Right lobe of liver (tissue), 4 donors: Measurements from ENCODE around the gene SLC39A1.

Experiments used
- POLR2A ChIP-seq: fragments of 450-650 bp; IDR thresholded peaks from one replicate; pipeline ENCODE4 v1.6.1; 2017; ENCODE audit warnings: antibody characterized with exemption, mild to moderate bottlenecking
- TF ChIP-seq, protein P1 (sequence below), 4 donors: fragments of 200-600 bp in 3 of 4; fragments of 450-650 bp in 1 of 4; IDR thresholded peaks; one replicate each; pipeline versions ENCODE4 v1.5.1 to v1.8.0; 2016 to 2022; ENCODE audit warnings: antibody characterized with exemption in 4 of 4, mild to moderate bottlenecking in 2 of 4
- donor health status: DM: no; HTN: no; CAD: no.
- donor health status: DM: no; HTN: no; CAD: no.
- donor health status: DM: no; HTN: yes; CAD: no.

DNA sequence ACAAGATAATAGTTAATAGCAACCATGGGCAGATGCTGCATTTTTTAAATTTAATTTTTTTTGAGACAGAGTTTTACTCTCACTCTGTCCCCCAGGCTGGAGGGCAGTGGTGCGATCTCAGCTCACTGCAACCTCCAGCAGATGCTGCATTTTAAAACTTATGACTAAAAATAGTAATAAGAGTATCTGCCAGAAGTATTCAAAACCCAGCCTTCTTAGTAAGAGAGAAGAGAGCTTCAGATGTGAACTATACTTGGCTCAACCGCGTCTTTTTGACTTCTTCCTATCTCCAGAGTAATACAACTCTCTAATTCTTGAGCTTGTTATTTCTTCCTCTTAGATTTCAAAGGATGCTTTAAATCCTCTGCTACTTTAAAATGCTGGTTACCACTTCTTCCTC lies 31.9 kb upstream of the SLC39A1 start:
- TF ChIP-seq, protein P1, sequence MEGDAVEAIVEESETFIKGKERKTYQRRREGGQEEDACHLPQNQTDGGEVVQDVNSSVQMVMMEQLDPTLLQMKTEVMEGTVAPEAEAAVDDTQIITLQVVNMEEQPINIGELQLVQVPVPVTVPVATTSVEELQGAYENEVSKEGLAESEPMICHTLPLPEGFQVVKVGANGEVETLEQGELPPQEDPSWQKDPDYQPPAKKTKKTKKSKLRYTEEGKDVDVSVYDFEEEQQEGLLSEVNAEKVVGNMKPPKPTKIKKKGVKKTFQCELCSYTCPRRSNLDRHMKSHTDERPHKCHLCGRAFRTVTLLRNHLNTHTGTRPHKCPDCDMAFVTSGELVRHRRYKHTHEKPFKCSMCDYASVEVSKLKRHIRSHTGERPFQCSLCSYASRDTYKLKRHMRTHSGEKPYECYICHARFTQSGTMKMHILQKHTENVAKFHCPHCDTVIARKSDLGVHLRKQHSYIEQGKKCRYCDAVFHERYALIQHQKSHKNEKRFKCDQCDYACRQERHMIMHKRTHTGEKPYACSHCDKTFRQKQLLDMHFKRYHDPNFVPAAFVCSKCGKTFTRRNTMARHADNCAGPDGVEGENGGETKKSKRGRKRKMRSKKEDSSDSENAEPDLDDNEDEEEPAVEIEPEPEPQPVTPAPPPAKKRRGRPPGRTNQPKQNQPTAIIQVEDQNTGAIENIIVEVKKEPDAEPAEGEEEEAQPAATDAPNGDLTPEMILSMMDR (IDR thresholded peaks at IDR 0.05): no peak
- TF ChIP-seq POLR2A: no peak
